H1 (cell line): ENCODE measurements around the gene POLE. TPM values are rescaled to one million over a fixed set of nuclear protein-coding genes. Genes with fewer than 3 reads are reported as not detected.

Experiments
- CTCF ChIA-PET: fragments of 300-600 bp; sonication (Branson Sonifier 250); formaldehyde crosslinking; loops from one replicate; lab custom pipeline; 2021; ENCODE audit not compliant: partially characterized antibody; lab: Charles Lee
- POLR2A ChIA-PET: fragments of 300-600 bp; sonication (Branson Sonifier 250); formaldehyde crosslinking; loops from one replicate; lab custom pipeline; 2021; ENCODE audit warnings: inconsistent platforms; ENCODE audit not compliant: partially characterized antibody; lab: Charles Lee
- DNase-seq, 2 experiments: peaks; one replicate each; pipeline versions ENCODE4 v3.0.0 to v3.0.0-alpha.2; 2010 to 2022; ENCODE audit warnings: low spot score in 2 of 2, low read depth in 1 of 2, mixed read lengths in 1 of 2
- FAIRE-seq: peaks from 2 replicates; lab custom pipeline; 2011; peaks lifted over from hg19 to GRCh38; lab: Jason Lieb, UNC
- H2AFZ ChIP-seq: 2 replicates; pipeline ENCODE4 v1.8.1; 2012; ENCODE audit warnings: low read length, inconsistent platforms
- H2AK5ac ChIP-seq: 2 replicates; pipeline ENCODE4 v1.6.1; 2013; ENCODE audit warnings: low read depth, low read length
- H2BK120ac ChIP-seq: replicated peaks from 2 replicates; pipeline ENCODE3; 2013; ENCODE audit warnings: low read depth, low read length, inconsistent platforms
- H2BK12ac ChIP-seq: 2 replicates; pipeline ENCODE4 v1.6.1; 2013; ENCODE audit warnings: low read depth, low read length
- H2BK15ac ChIP-seq: 2 replicates; pipeline ENCODE4 v1.6.1; 2013; ENCODE audit warnings: low read length
- H2BK20ac ChIP-seq: 2 replicates; pipeline ENCODE4 v1.6.1; 2013; ENCODE audit warnings: low read length
- H2BK5ac ChIP-seq: 2 replicates; pipeline ENCODE4 v1.6.1; 2013; ENCODE audit warnings: low read depth, low read length
- H3K14ac ChIP-seq: 2 replicates; pipeline ENCODE4 v1.6.1; 2013; ENCODE audit warnings: inconsistent platforms; ENCODE audit not compliant: insufficient read length
- H3K18ac ChIP-seq: 2 replicates; pipeline ENCODE4 v1.6.1; 2013; ENCODE audit warnings: low read length; ENCODE audit errors: extremely low read depth
- H3K23ac ChIP-seq: 2 replicates; pipeline ENCODE4 v1.6.1; 2013; ENCODE audit warnings: inconsistent platforms; ENCODE audit not compliant: insufficient read length
- H3K23me2 ChIP-seq: 2 replicates; pipeline ENCODE4 v1.6.1; 2013; ENCODE audit warnings: low read depth, low read length
- H3K27ac ChIP-seq: 2 replicates; pipeline ENCODE4 v1.6.1; 2011; ENCODE audit warnings: low read depth, low read length, inconsistent platforms
- H3K27me3 ChIP-seq, 4 experiments: replicated peaks in 1 of 4; 1 replicate in 1 of 4; 2 replicates in 3 of 4; pipeline versions ENCODE4 v1.6.1 to v1.8.1; 2011 to 2013; ENCODE audit warnings: low read length in 3 of 4, mild to moderate bottlenecking in 3 of 4, inconsistent platforms in 2 of 4, mixed read lengths in 2 of 4, moderate library complexity in 1 of 4; ENCODE audit not compliant: control insufficient read depth in 3 of 4, insufficient read depth in 3 of 4; ENCODE audit errors: extremely low read depth in 1 of 4
- H3K36me3 ChIP-seq, 4 experiments: 2 replicates each; pipeline versions ENCODE4 v1.6.1 to v1.8.1; 2011 to 2013; ENCODE audit warnings: mild to moderate bottlenecking in 4 of 4, low read length in 3 of 4, moderate library complexity in 2 of 4, control low read depth in 1 of 4, inconsistent platforms in 1 of 4; ENCODE audit not compliant: insufficient read depth in 4 of 4, control insufficient read depth in 2 of 4
- H3K4ac ChIP-seq: replicated peaks from 2 replicates; pipeline ENCODE3; 2013; ENCODE audit warnings: low read length, low read depth, mixed read lengths, inconsistent platforms; ENCODE audit not compliant: insufficient read length
- H3K4me1 ChIP-seq, 4 experiments: replicated peaks in 1 of 4; 1 replicate in 1 of 4; 2 replicates in 3 of 4; pipeline versions ENCODE4 v1.6.1 to v1.8.1; 2011 to 2013; ENCODE audit warnings: low read length in 3 of 4, inconsistent platforms in 2 of 4, mixed read lengths in 1 of 4; ENCODE audit not compliant: insufficient read depth in 4 of 4, control insufficient read depth in 3 of 4
- H3K4me2 ChIP-seq, 2 experiments: 2 replicates each; pipeline versions ENCODE4 v1.6.1 to v1.8.1; 2011 to 2013; ENCODE audit warnings: low read depth in 2 of 2, low read length in 2 of 2, control low read depth in 1 of 2, inconsistent platforms in 1 of 2, mild to moderate bottlenecking in 1 of 2; ENCODE audit not compliant: insufficient read depth in 1 of 2
- H3K4me3 ChIP-seq, 4 experiments: fragments of 200-600, 300-600 bp in 1 of 4; sonication (generic), shearing (Covaris generic), sonication (Bioruptor Twin) in 1 of 4; 2 replicates each; pipeline versions ENCODE4 v1.5.1 to v1.8.1; 2011 to 2016; ENCODE audit warnings: low read length in 4 of 4, low read depth in 3 of 4, control low read depth in 2 of 4, inconsistent platforms in 2 of 4, mild to moderate bottlenecking in 2 of 4, mixed read lengths in 1 of 4, moderate library complexity in 1 of 4; ENCODE audit not compliant: insufficient read depth in 2 of 4; ENCODE audit errors: extremely low read depth in 1 of 4
- H3K56ac ChIP-seq: replicated peaks from 2 replicates; pipeline ENCODE3; 2013; ENCODE audit warnings: low read depth, mild to moderate bottlenecking, mixed read lengths, low read length, inconsistent platforms; ENCODE audit not compliant: insufficient read length
- H3K79me1 ChIP-seq: 2 replicates; pipeline ENCODE4 v1.6.1; 2013; ENCODE audit warnings: low read depth, low read length, control low read depth
- H3K79me2 ChIP-seq, 2 experiments: 2 replicates each; pipeline versions ENCODE4 v1.6.1 to v1.8.1; 2012 to 2013; ENCODE audit warnings: low read length in 2 of 2, mild to moderate bottlenecking in 2 of 2, inconsistent platforms in 1 of 2; ENCODE audit not compliant: insufficient read depth in 2 of 2, control insufficient read depth in 1 of 2
- H3K9ac ChIP-seq, 4 experiments: replicated peaks in 1 of 4; 1 replicate in 1 of 4; 2 replicates in 3 of 4; pipeline versions ENCODE4 v1.6.1 to v1.8.1; 2011 to 2013; ENCODE audit warnings: low read depth in 3 of 4, low read length in 3 of 4, control low read depth in 2 of 4, mild to moderate bottlenecking in 2 of 4, moderate library complexity in 2 of 4, inconsistent platforms in 1 of 4; ENCODE audit errors: extremely low read depth in 1 of 4
- H3K9me3 ChIP-seq, 2 experiments: 2 replicates each; pipeline versions ENCODE4 v1.6.1 to v1.8.1; 2012 to 2013; ENCODE audit warnings: mild to moderate bottlenecking in 2 of 2, moderate library complexity in 2 of 2, control low read depth in 1 of 2, inconsistent platforms in 1 of 2, low read depth in 1 of 2, low read length in 1 of 2, mixed read lengths in 1 of 2; ENCODE audit not compliant: insufficient read depth in 2 of 2
- H4K20me1 ChIP-seq, 2 experiments: replicated peaks in 1 of 2; 2 replicates each; pipeline versions ENCODE3 to v1.8.1; 2011 to 2013; ENCODE audit warnings: inconsistent platforms in 2 of 2, low read length in 2 of 2, mild to moderate bottlenecking in 1 of 2; ENCODE audit not compliant: insufficient read depth in 2 of 2, control insufficient read depth in 1 of 2
- H4K5ac ChIP-seq: 2 replicates; pipeline ENCODE4 v1.6.1; 2013; ENCODE audit warnings: low read length, low read depth, mixed read lengths, inconsistent platforms; ENCODE audit not compliant: insufficient read length
- H4K8ac ChIP-seq: 2 replicates; pipeline ENCODE4 v1.8.0; 2013; ENCODE audit warnings: mild to moderate bottlenecking, moderate library complexity, low read length, inconsistent platforms; ENCODE audit not compliant: insufficient read depth; ENCODE audit errors: extremely low read depth
- H4K91ac ChIP-seq: replicated peaks from 2 replicates; pipeline ENCODE3; 2013; ENCODE audit warnings: low read length, mixed read lengths, inconsistent platforms; ENCODE audit not compliant: insufficient read length
- BRCA1 ChIP-seq: IDR thresholded peaks from 2 replicates; pipeline ENCODE4 v1.6.1; 2012; ENCODE audit warnings: low read depth, low read length, improper control_type of control experiment
- CEBPB ChIP-seq: IDR thresholded peaks from 2 replicates; pipeline ENCODE4 v1.6.1; 2012; ENCODE audit warnings: low read depth, low read length
- EGR1 ChIP-seq: IDR thresholded peaks from 2 replicates; pipeline ENCODE4 v1.6.1; 2011; ENCODE audit warnings: low read depth, low read length, borderline replicate concordance
- GABPA ChIP-seq: IDR thresholded peaks from 2 replicates; pipeline ENCODE4 v1.6.1; 2011; ENCODE audit warnings: mild to moderate bottlenecking, low read length, moderate library complexity, borderline replicate concordance; ENCODE audit not compliant: insufficient read depth
- SRF ChIP-seq: IDR thresholded peaks from 2 replicates; pipeline ENCODE4 v1.6.1; 2011; ENCODE audit warnings: mild to moderate bottlenecking, low read depth, low read length, moderate library complexity
- TAF7 ChIP-seq: optimal IDR thresholded peaks from 2 replicates; pipeline ENCODE3; 2011; ENCODE audit warnings: low read depth, mild to moderate bottlenecking, inconsistent platforms, low read length, moderate library complexity, borderline replicate concordance
- WGBS, 2 experiments: shearing (Covaris generic) in 1 of 2; methylation state at CpG; one replicate each; pipeline versions ENCODE4 v1.1.6 to v1.1.7; 2013 to 2015; ENCODE audit warnings: low lambda C conversion rate in 2 of 2, mixed read lengths in 2 of 2, inconsistent platforms in 1 of 2, low coverage in 1 of 2, missing lambda C conversion rate in 1 of 2; ENCODE audit not compliant: insufficient replicate concordance in 2 of 2, insufficient coverage in 1 of 2, insufficient read length in 1 of 2; ENCODE audit errors: extremely low coverage in 1 of 2, missing lambda C conversion rate in 1 of 2; 5-methylcytosine and 5-hydroxymethylcytosine counted together
- polyA plus RNA-seq, 7 experiments: library from polyadenylated mRNA; depleted of rRNA in 3 of 7; stranded (reverse) in 5 of 7; unstranded in 2 of 7; fragments of >200 nt in 5 of 7; fragments of 200-250 nt in 2 of 7; gene quantifications; 1 replicate in 5 of 7; 2 replicates in 1 of 7; 4 replicates in 1 of 7; pipeline versions ENCODE4 v1.2.1 to v1.2.3, GENCODE V29; 2011 to 2013; ENCODE audit warnings: missing spikeins in 2 of 7, mixed read lengths in 2 of 7
- total RNA-seq: library from RNA; stranded (reverse); fragmentation: NEBNext Ultra II Directional; extraction: Animal tissue kit (Norgen Biotek cat#: 25700); gene quantifications from 2 replicates; pipeline ENCODE4 v1.2.1, GENCODE V29; 2021

POLE gene
- total and polyA plus RNA-seq, 2 of the 8 experiments (the other 6 are each of a cell fraction or from before 2014, with no cell fraction given), result 59.7 to 115 TPM

- peaks cover 7 to 18% of the 10 kb centered on the region in 2 experiments for H4K20me1 ChIP-seq
- H3K79me2 ChIP-seq, result peaks cover 7 to 33% of the 10 kb centered on the region in 2 experiments
- H2BK120ac ChIP-seq, result no peak overlapping the region
- TF ChIP-seq CEBPB (no peak), EGR1 (no peak), BRCA1 (no peak), TAF7 (no peak), GABPA (no peak), SRF (no peak)
- H3K9me3 ChIP-seq, result no peaks in the 10 kb centered on the region; a peak in 1 of 4 replicates
- DNase-seq (no peak), FAIRE-seq (no peak)
- H3K4me3 ChIP-seq, result no peak overlapping the region
- no peak overlapping the region for H2BK15ac ChIP-seq
- CTCF ChIA-PET, result interaction anchor here (0.6 kb wide), 1 partner anchor 19 kb away, joined by 3 read pairs; no protein-coding TSS in a partner anchor
- H3K27ac ChIP-seq, result no peak overlapping the region
- no peaks in the 10 kb centered on the region; a peak in 1 of 7 replicates for H3K4me1 ChIP-seq
- 90% methylated on average over 2 of the region's 2 CpGs; no CpG with 5 or more reads in 1 of the 2 experiments for WGBS, 2 experiments
- H3K79me1 ChIP-seq, result peaks cover 9% of the 10 kb centered on the region
- H2AFZ ChIP-seq, result no peak overlapping the region
- no peak overlapping the region for H3K56ac ChIP-seq
- H2BK12ac ChIP-seq, result no peak overlapping the region
- H4K91ac ChIP-seq, result no peak overlapping the region
- H3K36me3 ChIP-seq, result peaks cover 6 to 26% (median 17%) of the 10 kb centered on the region in 4 experiments; a peak in 7 of 8 replicates
- no peak overlapping the region for H3K4ac ChIP-seq
- POLR2A ChIA-PET, result interaction anchor here (1.3 to 2.5 kb wide), 4 partner anchors 9 to 18 kb away, joined by 4 to 6 read pairs (median 4); no protein-coding TSS in a partner anchor
- no peak overlapping the region for H4K8ac ChIP-seq
- no peak overlapping the region for H3K18ac ChIP-seq
- H3K23me2 ChIP-seq, result peaks cover 6% of the 10 kb centered on the region; the same call in 1 of the 2 replicates
- H3K4me2 ChIP-seq, result no peak overlapping the region
- H2BK5ac ChIP-seq, result no peak overlapping the region
- H3K23ac ChIP-seq, result no peak overlapping the region
- no peak overlapping the region for H2AK5ac ChIP-seq
- no peak overlapping the region for H3K9ac ChIP-seq
- no peaks in the 10 kb centered on the region for H3K27me3 ChIP-seq
- H3K14ac ChIP-seq, result no peak overlapping the region
- no peak overlapping the region for H4K5ac ChIP-seq
- H2BK20ac ChIP-seq, result no peak overlapping the region
Measured at GRCh38 chr12:132713123-132713522, 26.0 kb upstream of the POLE start.
